ENCODE results near the gene TMEM255B. TPM values are rescaled to one million over a fixed set of nuclear protein-coding genes. Genes with fewer than 3 reads are reported as not detected.
A peak's percentile ranks its signal among the peaks of the same experiment; 100 is the strongest.

Gene TMEM255B
- total RNA-seq, 2 experiments from 2014 or later = 1.0 to 1.2 TPM

DNA sequence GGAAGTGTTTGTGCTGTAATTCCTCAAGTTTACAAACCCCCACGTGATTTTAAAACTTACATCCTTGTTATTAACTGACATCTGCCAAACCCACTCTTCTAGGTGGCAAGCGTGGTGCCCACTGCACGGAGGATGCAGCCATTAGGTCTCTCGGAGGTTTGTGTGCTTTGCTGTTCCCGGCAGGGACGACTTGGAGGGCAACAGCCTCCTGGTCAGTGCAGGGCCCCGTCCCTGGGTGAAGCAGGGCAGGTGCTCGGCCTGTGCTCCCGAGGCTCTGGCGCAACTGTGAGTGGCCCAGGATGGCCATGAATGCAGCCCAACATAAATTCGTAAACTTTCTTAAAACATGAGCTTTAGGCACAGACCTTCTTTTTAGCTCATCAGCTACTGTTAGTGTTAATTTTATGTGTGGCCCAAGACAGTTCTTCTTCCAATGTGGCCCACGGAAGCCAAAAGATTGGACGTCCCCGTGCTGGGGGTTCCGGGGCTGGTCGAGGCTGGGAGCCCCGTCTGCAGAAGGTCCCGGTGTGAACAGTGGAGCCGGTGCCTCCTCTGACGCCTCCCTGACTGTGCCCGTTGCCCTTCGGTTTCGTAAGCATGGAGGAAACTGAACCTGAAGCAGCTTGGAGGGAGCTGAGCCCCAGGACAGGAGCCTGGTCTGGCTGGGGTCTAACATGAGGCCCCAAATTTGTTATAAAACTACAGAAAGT lies 93.0 kb downstream of the TMEM255B start:
- intact Hi-C loops (cut with DNase I, micrococcal nuclease) = no loop called here
- no peak for ATAC-seq (ENCODE audit: poor library complexity)
- H3K4me1 ChIP-seq (ENCODE audit: insufficient read depth, low read length) = peaks cover 20% of the 10 kb centered on the region
- ChIA-PET CTCF (no interaction called here), POLR2A (no interaction called here)
- Mint-ChIP-seq H3K36me3 (ENCODE audit: low read depth) (no peaks in the 10 kb centered on the region), H3K27ac (no peak overlapping the region), H3K4me1 (ENCODE audit: low read depth) (peaks cover 17% of the 10 kb centered on the region), H3K4me3 (no peak overlapping the region), H3K27me3 (peaks cover 20% of the 10 kb centered on the region), H3K9me3 (no peaks in the 10 kb centered on the region)
- no peaks in the 10 kb centered on the region for H3K27me3 ChIP-seq (ENCODE audit: control insufficient read depth in 1 of 2, insufficient read depth in 2 of 2, low read length in 2 of 2)
- no peak overlapping the region for H3K4me3 ChIP-seq (ENCODE audit: low read length)
- no peak overlapping the region for H3K27ac ChIP-seq (ENCODE audit: low read depth in 1 of 2, low read length in 2 of 2)
- H3K9me3 ChIP-seq (ENCODE audit: control insufficient read depth in 1 of 2, insufficient read depth in 1 of 2, low read length in 2 of 2) = peaks cover 0 to 20% of the 10 kb centered on the region in 2 experiments
- no peaks in the 10 kb centered on the region for H3K36me3 ChIP-seq (ENCODE audit: insufficient read depth, low read length)
- DNase-seq = peak in 1 of 14 experiments; percentile 3
- TF ChIP-seq, protein P1, sequence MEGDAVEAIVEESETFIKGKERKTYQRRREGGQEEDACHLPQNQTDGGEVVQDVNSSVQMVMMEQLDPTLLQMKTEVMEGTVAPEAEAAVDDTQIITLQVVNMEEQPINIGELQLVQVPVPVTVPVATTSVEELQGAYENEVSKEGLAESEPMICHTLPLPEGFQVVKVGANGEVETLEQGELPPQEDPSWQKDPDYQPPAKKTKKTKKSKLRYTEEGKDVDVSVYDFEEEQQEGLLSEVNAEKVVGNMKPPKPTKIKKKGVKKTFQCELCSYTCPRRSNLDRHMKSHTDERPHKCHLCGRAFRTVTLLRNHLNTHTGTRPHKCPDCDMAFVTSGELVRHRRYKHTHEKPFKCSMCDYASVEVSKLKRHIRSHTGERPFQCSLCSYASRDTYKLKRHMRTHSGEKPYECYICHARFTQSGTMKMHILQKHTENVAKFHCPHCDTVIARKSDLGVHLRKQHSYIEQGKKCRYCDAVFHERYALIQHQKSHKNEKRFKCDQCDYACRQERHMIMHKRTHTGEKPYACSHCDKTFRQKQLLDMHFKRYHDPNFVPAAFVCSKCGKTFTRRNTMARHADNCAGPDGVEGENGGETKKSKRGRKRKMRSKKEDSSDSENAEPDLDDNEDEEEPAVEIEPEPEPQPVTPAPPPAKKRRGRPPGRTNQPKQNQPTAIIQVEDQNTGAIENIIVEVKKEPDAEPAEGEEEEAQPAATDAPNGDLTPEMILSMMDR (IDR thresholded peaks at IDR 0.05) = no peak

DNA sequence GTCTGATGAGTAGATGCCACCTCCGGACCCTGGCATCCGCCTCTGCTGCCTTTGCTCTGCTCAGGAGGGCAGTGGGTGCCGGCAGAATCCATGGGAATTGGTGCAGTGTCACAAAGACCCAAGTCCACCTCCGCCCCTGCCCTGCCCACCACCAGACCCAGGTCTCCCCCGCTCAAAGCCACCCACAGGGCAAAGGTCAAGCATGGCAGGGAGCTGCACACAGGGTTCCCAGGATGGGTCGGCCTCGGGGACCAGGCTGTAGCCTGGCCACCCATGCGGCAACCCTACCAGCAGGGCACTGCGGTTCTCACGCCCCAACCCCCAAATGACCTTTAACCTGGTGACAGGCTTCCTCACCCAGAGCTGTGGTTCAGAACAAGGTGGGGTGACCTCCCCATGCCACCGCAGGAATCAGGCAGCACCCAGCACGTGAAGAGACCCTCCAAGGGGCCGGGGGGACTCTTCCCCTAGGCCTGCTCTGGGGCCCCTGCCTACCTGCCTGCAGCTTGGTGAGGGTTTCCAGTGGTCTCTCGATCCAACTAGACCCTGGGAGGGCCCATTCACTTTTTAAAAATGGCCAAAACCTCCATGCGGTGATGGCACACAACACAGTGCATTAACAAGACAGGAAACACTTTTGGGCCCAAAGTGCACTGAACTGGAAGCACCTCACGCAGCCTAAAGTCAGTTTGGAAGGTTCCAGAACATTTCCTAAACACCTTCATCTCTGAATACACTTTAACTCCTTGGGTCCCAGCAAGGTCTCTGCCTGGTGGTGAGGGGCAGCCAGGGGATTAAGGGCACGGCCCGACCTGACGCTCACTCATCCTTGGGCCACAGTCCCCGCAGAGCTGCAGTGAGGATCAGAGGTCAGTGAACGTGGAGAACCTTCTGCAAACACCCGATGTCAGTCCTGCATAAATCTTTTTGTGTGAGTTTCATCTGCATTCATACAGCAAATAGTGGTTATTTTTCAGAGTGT lies 93.8 kb downstream of the TMEM255B start:
- no peaks in the 10 kb centered on the region for H3K36me3 ChIP-seq (ENCODE audit: insufficient read depth, low read length)
- H3K27me3 ChIP-seq (ENCODE audit: control insufficient read depth in 1 of 2, insufficient read depth in 2 of 2, low read length in 2 of 2) = no peaks in the 10 kb centered on the region
- CTCF ChIA-PET = no interaction called here
- intact Hi-C loops (cut with DNase I, micrococcal nuclease) = no loop called here
- H3K4me1 ChIP-seq (ENCODE audit: insufficient read depth, low read length) = peaks cover 19% of the 10 kb centered on the region
- no peak overlapping the region for H3K27ac ChIP-seq (ENCODE audit: low read depth in 1 of 2, low read length in 2 of 2)
- H3K9me3 Mint-ChIP-seq = no peaks in the 10 kb centered on the region
- no peak overlapping the region for H3K4me3 Mint-ChIP-seq
- TF ChIP-seq, protein P1 (IDR thresholded peaks at IDR 0.05) = no peak
- peaks cover 0 to 18% of the 10 kb centered on the region in 2 experiments for H3K9me3 ChIP-seq (ENCODE audit: control insufficient read depth in 1 of 2, insufficient read depth in 1 of 2, low read length in 2 of 2)
- POLR2A ChIA-PET = no interaction called here
- ATAC-seq (ENCODE audit: poor library complexity) (no peak), DNase-seq (peak in 1 of 14 experiments; percentile 4)
- no peak overlapping the region for H3K27ac Mint-ChIP-seq
- H3K27me3 Mint-ChIP-seq = peaks cover 20% of the 10 kb centered on the region
- H3K4me1 Mint-ChIP-seq (ENCODE audit: low read depth) = peaks cover 17% of the 10 kb centered on the region
- no peak overlapping the region for H3K4me3 ChIP-seq (ENCODE audit: low read length)
- H3K36me3 Mint-ChIP-seq (ENCODE audit: low read depth) = no peaks in the 10 kb centered on the region

DNA sequence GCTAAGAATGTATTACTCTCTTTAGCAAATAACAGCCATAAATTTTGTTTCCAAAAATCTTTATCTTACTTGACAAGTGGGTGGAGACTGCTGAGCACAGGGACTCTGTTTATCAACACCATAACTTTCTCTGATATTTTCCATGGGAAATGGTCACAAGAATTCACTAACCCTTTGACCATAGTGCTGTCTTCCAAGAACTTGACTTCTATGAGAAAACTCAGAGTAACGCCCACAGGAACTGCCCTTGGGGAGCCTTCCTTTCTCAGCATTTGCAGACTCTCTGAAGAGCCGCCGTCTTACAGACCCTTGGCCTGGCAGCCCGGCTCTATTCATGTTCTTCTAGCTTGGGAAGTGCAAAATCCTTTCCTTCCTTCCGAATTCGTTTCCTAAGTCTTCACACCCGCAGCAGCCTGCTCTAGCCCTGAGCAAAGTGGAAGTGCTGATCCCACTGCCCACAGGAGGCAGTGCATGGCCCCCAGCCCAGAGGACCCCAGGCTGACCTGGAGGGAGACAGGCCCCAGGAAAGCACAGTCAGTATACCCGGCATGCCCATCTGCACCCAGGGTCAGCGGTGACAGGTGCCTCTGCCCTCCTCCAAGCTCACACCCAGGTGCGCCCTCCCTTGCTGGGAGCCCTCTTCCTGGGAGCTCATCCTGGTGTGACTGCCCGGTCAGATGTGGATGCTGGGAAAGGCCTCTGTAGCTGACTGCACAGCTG lies 94.7 kb downstream of the TMEM255B start:
- intact Hi-C loops (cut with DNase I, micrococcal nuclease) = no loop called here
- ChIA-PET CTCF (no interaction called here), POLR2A (no interaction called here)
- peaks cover 28% of the 10 kb centered on the region for H3K27me3 Mint-ChIP-seq
- DNase-seq (peak in 1 of 14 experiments; percentile 1), ATAC-seq (ENCODE audit: poor library complexity) (no peak)
- no peak overlapping the region for H3K27ac ChIP-seq (ENCODE audit: low read depth in 1 of 2, low read length in 2 of 2)
- no peaks in the 10 kb centered on the region for H3K36me3 ChIP-seq (ENCODE audit: insufficient read depth, low read length)
- TF ChIP-seq, protein P1 (IDR thresholded peaks at IDR 0.05) = no peak
- peaks cover 19% of the 10 kb centered on the region for H3K4me1 ChIP-seq (ENCODE audit: insufficient read depth, low read length)
- H3K4me1 Mint-ChIP-seq (ENCODE audit: low read depth) = peaks cover 17% of the 10 kb centered on the region
- no peaks in the 10 kb centered on the region for H3K36me3 Mint-ChIP-seq (ENCODE audit: low read depth)
- H3K27ac Mint-ChIP-seq = no peak overlapping the region
- no peaks in the 10 kb centered on the region for H3K27me3 ChIP-seq (ENCODE audit: control insufficient read depth in 1 of 2, insufficient read depth in 2 of 2, low read length in 2 of 2)
- H3K4me3 Mint-ChIP-seq = no peak overlapping the region
- H3K4me3 ChIP-seq (ENCODE audit: low read length) = no peak overlapping the region
- no peaks in the 10 kb centered on the region for H3K9me3 Mint-ChIP-seq
- peaks cover 0 to 10% of the 10 kb centered on the region in 2 experiments for H3K9me3 ChIP-seq (ENCODE audit: control insufficient read depth in 1 of 2, insufficient read depth in 1 of 2, low read length in 2 of 2)

All from CD4-positive, alpha-beta T cell (primary cell).